Non-pigmented ciliary epithelial cell (primary cell): ENCODE data around the gene FGGY.
"Not testable (repeated sequence)": the region's sequence is repeated elsewhere in the genome, so short reads cannot be mapped to it uniquely, and the experiment has no call there.

Experiments used
- DNase-seq: peaks from one replicate; pipeline ENCODE4 v3.0.0-alpha.2; 2010; ENCODE audit warnings: low read depth

The FGGY gene

DNA sequence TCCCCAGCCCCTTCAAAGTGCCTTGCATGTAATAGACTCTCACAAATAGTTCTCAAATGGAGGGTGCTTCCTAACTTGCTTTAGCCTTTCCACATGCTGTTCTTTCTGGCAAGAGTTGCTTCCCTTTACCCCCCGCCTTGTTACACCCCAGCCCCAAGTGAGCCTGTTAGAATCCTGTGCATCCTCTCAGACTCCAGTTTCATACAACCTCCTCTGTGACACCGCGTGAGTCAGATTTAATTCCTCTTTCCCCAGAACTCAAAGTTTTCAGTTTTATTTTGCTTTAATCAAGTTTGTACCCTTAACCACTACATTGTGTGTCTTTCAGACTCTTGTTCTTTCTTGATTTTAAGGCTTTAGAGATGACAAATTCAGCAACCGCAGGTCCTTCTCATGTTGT, 283.4 kb downstream of the FGGY start:
- DNase-seq: no peak

DNA sequence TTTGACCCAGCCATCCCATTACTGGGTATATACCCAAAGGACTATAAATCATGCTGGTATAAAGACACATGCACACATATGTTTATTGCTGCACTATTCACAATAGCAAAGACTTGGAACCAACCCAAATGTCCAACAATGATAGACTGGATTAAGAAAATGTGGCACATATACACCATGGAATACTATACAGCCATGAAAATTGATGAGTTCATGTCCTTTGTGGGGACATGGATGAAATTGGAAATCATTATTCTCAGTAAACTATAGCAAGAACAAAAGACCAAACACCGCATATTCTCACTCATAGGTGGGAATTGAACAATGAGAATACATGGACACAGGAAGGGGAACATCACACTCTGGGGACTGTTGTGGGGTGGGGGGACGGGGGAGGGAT, 295.5 kb downstream of the FGGY start:
- not testable (repeated sequence) for DNase-seq

DNA sequence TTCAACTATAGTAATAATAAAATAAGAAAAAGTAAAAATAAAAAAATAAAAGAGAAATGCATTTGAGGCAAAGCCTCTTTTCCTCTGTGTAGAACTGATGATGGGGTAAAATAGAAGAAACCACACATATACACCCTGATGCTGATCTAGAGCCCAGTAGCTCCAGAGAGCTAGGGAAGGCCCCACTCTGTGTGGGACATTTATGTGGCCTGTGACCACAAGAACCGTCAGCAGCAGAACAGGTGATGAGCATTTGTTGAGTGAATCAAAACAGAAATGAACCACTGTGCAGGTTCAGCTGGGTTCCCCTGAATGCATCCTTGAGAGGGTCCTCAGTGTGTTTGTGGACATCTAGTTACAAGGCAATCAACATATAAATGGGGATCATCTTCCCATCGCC, 296.0 kb downstream of the FGGY start:
- DNase-seq: no peak

DNA sequence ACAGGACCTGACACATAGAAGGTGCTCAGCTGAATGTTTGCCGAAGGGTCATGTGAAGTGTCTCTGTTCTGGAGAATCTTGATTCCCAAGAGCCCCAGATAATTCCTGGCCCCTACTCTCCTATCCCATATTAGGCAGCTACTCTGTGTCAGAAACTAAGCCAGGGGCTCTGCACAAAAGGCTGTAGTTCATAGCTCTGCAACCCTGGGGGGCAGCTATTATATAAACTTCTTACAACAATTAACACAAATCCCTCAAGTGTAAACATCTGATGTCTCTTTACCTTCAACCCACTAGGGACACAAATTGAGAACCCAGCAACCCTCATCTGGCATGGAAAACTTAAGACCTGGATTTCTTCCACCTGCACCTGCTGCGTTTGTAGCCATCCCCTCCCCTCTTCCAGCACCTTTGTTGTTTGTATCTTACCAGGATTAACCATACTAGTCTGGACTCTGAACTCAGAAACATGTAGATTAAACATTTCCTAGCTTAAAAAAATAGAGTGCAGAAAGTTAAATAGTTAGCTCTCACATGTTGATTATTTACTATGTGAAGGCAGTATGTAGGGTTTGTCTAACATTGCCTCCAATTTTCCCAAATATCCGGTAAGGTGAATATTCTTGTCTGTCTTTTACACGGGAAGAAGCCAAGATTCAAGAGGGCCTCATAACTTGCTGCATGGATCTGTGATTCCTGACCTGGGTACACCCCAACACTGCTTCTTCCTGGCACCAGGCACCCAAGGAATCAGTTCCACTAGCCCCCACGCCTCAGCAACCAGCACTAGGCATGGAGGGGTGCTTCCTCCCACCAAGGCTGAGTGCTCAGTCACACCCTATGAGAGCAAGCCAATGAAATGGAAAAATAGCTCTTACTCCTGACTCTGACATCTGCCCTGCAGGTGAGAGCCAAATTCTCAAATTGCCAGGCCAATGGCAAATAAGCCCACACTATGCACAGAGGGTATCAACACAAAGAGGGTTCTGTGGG, 297.2 kb downstream of the FGGY start:
- DNase-seq: no peak

DNA sequence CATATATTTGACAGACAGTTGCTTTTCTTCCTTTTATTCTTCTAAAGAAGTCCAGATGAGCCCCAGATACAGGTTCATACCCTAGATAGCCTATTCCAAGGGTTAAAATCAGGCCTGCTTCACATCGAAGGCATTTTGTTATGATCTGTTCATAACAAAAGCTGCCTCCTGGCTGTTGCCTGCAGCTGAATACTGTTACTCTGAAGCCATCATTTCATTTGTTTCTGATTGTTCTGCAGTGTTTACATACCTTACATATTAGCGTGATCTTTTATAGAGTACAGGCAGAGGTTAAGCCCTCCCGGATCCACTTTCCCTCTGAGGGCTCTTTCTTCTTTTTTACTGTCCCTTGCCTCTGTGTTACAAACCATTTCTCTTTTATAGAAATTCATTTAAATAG, 298.9 kb downstream of the FGGY start:
- DNase-seq: peak; percentile 37

DNA sequence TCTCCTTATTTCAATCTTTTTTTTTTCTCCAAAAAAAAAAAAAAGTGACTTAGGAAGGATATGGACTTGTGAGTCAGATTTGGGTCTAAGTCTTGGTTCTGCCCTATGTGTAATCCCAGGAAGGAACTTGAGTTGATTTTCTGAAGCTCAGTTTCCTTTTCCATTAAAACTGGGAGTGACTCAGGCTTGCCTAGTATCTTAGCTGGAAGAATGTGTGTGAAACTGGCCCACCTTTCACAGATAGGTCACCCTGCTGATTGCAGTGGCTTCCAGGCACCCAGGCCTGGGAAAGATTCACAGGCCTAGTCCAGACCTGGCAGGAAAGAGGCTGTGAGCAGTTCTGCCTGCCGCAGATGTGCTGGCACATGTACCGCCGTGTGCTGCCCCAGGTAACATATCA, 299.5 kb downstream of the FGGY start:
- DNase-seq: peak; percentile 75

DNA sequence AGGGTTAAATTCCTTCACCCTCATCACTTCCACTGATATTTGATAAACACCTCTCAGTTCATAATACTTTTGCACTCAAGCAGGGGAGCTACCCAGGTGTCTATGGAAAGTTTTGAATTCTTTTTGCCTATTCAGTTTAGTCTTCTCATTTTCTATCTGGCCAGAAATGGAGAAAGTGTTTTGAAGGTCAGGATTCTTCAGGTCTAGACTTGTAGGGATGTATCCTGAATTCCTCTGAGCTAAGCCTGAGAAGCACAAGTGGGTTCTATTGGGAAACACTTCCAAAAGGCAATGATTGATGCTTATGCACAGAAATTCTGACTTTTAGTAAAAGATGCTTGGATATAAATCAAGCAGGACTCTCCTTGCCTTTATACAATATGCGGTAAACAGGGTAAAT, 300.1 kb downstream of the FGGY start:
- DNase-seq: no peak

DNA sequence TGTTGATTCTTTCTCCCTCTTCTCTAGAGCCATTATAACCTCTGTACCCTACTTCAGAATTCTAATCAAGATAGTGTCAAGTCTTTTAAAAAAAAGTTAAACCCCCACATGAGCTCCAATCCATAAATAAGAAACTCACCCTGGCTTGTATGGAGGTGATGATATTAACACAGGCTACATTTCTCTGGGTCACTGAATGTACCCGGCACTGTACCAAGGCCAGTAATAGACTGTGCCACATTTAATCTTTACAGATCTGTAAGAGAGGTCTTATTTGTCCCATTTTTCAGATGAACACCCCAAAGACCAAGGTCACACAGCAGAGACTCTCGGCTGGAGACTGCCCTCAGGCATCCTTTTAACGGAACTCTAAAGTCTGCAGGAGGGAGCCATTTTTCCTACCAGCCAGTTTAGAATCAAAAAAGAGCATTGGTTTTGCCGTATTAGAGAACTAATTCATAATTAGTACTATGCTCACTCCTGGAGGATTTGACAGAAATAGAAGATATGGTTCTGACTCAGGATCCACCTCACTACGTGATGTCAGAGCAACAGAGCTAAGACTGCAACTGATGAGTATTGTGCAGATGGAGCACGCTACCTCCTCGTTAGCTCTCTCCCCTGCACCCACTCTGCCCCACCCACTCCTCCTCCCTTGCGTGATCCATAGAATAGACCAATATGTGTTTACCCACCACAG, 300.7 kb downstream of the FGGY start:
- DNase-seq: no peak

DNA sequence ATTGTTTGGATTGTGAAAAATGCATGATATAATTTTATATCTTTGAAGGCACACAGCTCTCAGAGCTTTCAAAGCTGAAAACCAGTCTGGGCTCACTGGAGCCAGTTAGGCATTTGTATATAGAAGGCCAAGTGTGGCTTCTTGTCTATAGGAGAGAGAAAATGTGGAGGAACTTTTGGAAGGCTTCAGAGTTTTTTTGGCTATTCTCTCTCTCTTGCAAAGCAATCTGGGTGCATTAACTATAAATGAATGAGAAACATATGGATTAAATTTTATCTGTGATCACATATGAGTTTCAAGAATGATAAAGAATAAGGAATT, 301.2 kb downstream of the FGGY start:
- DNase-seq: no peak

DNA sequence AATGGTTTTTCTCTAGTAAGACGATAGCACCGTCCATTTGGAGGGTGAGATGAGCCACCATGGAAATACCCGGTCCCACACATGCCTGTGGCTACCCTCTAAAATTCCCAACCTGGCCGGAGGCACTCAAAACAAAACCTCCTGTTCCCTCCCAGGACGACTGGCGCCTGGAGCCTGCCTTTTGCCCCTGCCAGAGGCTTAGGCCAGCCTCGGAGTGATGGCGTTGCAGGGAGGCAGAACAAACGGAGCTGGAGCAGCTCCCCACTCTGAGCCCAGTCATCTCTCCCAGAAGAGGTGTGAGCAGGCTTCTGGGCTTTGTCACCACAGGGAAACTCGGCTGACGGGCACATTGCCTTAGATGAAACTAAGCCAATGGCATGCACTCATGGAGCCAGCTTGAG, 304.1 kb downstream of the FGGY start:
- DNase-seq: no peak

DNA sequence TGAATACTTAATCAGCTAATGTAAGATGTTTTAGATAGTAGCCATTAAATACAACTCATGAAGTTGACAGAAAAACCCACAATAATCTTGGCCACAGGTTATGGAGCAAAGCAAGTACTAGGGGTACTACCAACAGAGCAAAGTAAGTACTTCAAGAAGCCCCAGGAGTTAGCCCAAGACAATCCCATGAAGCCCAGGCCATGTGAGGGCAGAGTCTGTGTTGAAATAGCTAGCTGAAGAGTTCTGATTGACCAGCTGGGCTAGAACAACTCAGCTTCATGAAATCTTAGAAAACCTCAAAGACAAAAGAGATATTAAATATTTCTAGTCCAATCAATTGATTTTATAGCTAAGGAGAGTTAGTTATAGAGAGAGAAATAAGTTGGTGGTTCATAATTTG, 304.9 kb downstream of the FGGY start:
- no peak for DNase-seq

DNA sequence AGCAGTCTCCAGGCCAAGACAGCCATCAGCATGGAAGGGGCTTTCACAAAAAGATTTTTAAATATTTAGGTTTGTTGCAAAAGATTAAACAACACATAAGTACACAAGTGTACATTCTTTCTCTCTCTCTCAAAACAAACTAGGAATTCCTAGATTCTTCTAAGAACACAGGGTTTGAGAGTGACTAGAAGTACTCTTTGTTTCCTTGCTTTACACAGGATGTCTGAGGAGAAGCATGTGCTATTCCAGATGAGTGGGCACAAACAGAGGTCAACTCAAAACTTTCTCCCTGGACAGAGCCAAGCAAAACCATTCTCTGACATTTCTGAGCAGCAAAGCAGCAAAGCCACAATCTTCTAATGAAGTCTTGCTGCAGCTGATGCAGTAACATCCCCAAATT, 307.3 kb downstream of the FGGY start:
- DNase-seq: no peak

DNA sequence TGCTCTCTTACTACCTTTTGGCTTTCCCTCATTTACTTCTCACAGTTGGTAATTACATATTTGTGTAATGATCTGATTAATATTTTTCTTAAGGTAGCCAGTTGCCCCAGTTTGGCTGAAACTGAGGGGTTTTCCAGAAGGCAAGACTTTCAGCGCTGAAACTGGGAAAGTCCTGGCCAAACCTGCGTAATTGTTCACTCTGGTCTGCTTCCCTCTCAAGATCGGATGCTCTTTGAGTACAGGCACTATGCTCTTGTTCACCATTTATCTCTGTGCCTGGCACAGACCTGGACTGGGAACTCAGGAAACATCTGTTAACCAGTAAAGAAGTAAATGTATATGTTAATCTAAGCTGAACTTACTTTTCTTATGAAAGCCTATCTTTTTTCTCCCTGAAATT, 308.3 kb downstream of the FGGY start:
- no peak for DNase-seq

DNA sequence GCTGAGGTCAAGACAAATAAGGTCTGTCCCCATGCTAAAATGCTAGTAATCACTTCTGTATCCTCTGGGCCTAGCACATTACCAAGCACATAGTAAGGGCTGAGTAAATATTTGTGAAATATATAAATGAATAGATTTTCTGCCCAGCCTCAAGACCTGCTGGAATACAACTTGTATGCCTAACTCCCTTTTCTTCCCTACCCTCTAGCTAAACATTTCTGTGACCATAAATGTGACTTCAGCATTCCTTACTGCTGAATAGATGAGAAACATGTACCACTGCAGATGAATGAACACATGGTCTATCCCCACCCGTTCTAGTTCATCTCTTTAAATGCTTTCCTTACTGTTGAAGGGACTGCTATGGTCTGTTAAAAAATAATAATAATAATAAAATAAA, 308.9 kb downstream of the FGGY start:
- DNase-seq: no peak

DNA sequence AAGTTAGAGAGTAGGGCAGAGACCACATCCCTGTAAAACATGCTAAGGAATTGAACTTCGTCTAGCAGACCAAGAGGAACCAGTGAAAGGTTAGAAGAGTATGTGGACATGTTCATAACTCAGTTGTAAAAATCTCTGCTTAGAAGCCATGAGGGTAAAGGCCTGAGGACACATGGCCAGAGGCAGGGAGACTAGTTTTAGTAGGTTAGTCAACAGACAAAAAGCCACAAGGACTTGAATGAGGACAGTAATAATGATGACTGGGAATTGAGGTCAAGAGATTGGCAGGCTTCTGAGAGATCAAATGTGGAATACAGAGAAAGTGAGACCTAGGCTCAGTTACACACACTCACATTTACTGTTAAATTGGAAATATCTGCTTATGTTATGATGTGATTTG, 312.4 kb downstream of the FGGY start:
- DNase-seq: no peak

DNA sequence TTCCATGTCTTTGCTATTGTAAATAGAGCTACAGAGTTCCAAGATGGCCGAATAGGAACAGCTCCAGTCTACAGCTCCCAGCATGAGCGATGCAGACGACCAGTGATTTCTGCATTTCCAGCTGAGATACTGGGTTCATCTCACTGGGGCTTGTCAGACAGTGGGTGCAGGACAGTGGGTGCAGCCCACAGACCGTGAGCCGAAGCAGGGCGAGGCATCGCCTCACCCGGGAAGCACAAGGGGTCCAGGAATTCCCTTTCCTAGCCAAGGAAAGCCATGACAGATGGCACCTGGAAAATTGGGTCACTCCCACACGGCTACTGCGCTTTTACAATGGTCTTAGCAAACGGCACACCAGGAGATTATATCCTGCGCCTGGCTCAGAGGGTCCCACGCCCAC, 313.6 kb downstream of the FGGY start:
- not testable (repeated sequence) for DNase-seq

DNA sequence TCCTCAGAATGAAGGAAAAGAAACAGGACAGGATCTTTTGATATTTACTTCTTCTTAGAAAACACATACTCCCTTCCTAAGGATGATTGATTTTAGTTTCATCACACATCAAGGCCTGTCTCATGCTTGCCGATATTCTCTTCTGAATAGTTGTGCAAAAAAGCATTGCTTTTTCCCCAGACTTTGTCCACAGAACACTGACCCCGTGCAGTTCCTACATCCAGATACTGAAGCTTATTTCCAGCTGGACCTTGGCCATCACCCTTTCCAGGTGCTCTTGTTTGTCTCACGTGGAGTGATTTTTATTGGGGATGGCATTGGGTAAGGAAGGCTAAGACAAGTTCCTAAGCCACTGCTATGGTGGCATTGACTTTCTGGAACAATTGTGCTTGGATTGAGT, 320.5 kb downstream of the FGGY start:
- no peak for DNase-seq

DNA sequence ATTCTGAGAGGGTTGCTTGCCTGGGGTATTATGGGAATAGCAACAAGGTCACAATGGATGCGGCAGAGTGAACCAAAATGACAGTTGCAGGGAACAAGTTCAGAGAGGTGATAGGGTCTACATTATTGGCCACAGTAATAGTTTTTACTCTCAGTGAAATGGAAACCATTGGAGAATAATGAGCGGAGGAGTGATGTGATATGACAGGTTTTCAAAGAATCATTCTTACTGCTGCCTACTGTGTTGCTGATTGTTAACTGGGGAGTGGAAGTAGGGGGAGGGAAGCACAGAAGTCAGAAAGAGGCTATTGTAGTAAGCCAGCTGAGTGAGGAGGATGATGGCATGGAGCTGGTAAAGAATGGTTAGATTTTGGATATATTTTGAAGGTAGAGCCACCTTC, 322.7 kb downstream of the FGGY start:
- DNase-seq: no peak

DNA sequence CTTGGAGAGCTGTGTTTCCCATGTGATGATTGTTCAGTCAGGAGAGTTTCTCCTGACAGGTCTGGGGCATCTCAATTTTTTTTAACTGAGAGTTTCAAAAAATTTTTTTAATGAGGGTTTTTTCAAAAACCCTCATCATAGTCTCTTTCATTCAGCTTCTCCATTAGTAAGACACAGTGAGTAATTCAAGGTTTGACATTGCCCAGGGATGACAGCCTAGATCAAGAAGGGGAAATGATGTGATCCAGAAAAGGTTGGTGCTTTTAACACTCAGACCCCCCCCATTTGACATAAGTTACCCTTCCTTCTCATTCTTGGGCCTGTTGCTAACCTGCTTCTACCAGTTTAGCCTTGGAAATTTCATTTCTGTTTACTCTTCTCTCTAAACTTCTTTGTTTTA, 328.5 kb downstream of the FGGY start:
- DNase-seq: no peak

DNA sequence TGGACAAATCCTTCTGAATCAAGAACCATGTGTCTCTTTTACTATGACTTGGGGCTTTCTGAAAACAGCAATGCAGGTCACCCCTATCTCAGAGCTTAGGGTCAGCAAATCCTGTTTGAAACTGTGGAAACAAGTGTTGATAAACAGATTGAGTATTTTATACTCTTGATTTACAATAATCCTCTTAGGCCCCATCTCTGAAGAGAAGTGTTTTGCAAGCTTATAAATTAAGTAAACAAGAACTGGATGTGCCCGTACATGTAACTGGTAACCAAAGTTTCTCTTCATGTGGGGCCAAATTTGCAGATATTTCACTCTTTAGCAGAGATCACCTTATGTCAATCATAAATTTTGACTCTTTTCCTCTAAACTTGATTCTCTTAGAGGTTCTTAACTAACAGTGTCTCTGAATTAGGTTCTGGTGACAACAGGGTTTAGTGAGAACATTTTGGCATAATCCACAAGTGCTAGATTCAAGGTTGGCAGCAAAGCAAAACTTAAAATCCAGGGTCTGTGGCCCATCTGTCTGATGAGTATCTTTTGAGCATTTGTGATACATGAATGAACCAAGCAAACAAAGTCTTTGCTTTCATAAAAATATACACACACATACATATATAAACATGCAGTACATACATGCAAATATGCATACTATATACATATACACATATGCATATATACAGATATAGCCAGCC, 334.8 kb downstream of the FGGY start:
- no peak for DNase-seq

DNA sequence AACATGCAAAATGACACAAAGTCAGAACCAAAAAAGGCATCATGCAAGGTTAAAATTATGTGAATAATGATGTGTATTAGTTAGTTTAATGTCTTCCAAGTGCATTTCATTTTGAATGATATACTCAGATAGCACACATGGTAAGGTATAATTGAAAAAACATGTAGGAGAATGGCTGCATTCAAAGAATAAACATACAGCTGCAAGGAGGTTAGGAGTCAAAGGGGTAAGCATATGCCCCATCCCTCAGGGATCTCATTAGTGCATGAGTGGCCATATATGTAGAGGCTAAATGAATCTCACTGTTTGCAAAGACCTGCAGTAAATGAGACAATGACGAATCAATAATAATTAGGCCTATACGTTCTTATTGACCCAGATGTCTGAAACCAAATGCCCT, 338.2 kb downstream of the FGGY start:
- DNase-seq: no peak

DNA sequence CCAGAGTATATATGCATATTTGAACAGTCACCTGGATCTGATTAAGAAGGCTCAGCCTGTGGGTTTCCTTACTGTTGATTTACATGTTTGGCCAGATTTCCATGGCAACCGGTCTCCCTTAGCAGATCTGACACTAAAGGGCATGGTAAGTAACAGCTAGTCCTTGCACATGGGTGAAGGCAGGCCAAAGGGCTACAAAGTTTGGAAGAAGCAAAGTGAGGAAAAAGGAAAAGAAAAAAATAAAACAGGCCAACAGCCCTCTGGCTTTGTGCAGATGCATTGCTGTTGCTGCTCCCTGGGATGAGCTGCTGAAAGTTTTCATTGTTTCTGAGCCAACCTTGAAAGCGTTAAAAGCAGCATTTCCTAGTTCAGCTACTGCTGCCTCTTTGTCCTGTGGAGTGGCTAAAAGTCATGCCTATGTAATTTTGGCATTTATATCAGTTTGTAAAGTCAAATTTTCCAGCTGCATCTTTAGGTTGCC, 341.4 kb downstream of the FGGY start:
- peak; percentile 22 for DNase-seq

DNA sequence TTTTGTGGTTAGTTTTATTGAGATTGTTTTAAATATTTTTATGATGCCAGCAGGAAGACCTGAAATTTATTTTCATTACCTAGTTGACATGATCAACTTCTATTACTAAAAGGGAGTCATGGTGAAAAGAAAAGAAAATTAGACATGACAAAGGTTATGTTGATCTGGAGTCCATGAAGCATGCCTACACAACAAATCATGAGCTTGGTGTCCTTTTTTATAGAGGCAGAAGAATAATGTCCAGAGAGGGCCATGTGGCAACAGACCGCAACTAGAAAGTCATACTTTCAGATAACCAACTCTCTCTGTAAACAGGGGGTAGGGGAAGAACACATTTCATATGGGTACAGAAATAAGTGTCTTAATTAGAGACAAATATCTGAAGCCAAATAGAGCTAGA, 342.4 kb downstream of the FGGY start:
- DNase-seq: no peak
